ENCODE measurements around the gene NRN1.

NRN1 gene

DNA sequence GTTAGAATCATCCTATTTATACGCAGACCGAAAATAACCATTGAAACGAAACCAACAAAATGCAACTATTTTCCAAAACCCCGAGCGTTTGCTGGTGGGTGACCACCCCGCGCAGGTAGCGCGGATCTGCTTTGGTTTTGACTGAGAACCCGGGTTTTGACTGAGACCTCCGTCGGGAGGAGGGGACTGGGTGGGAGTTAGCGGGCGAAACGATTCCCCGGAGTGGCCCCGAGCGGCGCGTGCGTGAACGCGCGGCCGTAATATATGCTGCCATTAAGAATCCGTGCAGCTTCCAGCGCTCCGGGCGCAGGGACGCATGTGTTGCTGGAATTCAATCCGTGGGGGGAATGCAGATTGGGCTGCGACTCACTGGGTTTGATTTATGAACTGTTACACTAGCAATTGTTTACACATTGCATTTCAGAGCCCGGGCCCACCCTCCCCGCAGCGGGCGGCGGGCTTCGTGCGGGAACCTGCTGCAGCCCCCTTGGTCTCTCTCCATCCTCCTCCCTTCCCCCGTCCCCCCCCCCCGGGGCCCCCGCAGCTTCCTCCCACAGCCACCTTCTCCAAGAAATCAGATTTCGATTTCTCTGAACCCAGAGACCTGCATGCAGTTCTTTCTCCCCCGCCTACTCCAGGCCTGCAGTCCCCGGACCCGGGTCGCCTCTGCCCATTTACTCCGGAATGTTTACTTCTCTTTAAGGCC, 9.9 kb downstream of the NRN1 start:
- Histone ChIP-seq H3K27ac (peak overlapping the region in 1 of 2 donors; percentile 51), H3K4me3 (peak overlapping the region; percentile 73)
- DNase-seq (ENCODE audit: low spot score) = no peak
- TF ChIP-seq, protein P1, sequence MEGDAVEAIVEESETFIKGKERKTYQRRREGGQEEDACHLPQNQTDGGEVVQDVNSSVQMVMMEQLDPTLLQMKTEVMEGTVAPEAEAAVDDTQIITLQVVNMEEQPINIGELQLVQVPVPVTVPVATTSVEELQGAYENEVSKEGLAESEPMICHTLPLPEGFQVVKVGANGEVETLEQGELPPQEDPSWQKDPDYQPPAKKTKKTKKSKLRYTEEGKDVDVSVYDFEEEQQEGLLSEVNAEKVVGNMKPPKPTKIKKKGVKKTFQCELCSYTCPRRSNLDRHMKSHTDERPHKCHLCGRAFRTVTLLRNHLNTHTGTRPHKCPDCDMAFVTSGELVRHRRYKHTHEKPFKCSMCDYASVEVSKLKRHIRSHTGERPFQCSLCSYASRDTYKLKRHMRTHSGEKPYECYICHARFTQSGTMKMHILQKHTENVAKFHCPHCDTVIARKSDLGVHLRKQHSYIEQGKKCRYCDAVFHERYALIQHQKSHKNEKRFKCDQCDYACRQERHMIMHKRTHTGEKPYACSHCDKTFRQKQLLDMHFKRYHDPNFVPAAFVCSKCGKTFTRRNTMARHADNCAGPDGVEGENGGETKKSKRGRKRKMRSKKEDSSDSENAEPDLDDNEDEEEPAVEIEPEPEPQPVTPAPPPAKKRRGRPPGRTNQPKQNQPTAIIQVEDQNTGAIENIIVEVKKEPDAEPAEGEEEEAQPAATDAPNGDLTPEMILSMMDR (IDR thresholded peaks at IDR 0.05) = no peak

DNA sequence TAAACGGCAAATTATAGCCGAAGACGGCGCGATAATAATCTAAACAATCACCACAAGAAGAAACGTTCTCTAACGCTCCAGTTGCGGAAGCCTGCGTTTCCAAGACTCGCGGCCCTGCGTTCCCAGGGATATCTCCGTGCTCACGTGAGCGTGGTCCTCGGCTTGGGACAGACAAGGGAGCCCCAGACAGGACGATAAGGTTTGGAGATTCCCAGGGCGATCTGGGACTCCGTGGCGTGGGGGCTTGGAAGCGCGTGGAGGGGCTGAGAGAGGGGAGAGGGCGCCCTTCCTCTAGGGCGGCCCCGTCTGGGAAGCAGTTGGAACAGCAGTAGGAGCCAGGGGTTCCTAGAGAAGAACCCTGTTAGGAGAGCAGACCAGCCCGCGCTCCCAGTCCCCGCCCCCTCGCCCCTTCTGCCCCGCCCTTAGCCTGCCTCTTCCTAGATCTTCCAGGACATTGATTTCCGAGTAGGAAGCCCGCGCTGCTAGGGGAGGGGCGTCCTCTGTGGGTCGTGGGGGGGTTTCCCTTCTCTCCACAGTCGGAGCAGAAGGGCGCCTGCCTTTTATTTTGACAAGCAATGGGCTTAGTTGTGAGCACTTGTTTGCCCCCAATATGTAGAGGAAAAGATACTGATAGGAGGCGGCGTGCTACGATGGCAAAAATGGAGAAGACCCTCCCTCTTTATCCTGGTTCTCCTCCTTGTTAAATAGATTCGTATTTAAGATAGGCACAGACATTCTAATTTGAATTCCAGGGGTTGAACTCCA, 10.6 kb downstream of the NRN1 start:
- peak overlapping the region in 1 of 2 donors; percentile 51 for H3K27ac ChIP-seq
- TF ChIP-seq, protein P1 (IDR thresholded peaks at IDR 0.05) = no peak

DNA sequence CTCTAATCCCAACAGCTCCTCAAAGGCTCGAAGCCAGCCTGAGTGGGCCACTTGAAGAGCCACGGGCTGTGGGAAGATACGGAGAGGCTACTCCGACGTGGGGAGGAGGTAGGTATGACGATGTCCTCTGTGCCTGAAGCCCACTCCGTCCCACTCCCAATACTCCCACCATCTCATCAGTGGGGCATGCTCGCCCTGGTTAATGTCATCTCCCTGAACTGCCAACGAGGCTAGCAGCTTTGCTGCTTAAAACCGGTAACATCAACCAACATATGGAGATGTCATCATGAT, 11.1 kb downstream of the NRN1 start:
- Histone ChIP-seq H3K4me3 (peak overlapping the region; percentile 73), H3K27ac (peak overlapping the region in 1 of 2 donors; percentile 28)
- TF ChIP-seq, protein P1 (IDR thresholded peaks at IDR 0.05) = no peak
- DNase-seq (ENCODE audit: low spot score) = no peak

More for the DNA sequence above, 10.6 kb downstream of the NRN1 start:
- peak overlapping the region; percentile 73 for H3K4me3 ChIP-seq
- no peak for DNase-seq (ENCODE audit: low spot score)

DNA sequence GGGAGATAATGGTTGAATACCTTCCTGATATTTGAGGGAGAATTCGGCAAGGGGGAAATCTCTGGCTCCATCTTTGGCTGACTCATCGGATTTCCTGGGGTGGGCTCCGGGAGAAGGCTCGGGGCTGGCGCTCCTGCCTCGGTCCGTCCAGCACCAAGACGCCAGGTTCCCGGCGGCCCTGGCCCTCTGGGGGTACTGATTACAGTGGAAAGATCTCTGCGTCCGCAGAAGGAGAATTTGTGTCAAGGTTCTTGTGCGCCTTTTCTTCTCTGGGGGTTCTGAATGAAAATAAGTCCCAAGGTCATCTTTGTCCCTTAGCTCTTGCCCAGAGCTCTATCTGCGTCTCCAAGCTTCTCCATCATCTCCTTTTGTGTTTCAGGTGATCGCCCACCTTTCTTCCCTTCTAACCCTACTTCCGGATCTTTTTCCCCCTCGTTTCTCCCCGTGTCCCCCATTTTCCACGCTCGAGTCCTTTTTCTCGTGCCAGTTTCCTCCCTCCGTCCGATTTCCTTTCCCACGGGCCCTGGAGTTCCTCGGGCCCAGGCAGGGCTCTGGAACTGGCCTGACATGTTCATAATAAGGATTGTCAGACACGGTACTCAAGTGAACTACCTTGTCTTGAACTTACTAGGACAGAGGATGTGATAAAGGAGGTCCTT, 11.6 kb downstream of the NRN1 start:
- DNase-seq (ENCODE audit: low spot score) = no peak
- Histone ChIP-seq H3K4me3 (peak overlapping the region; percentile 73), H3K27ac (no peak overlapping the region)
- TF ChIP-seq, protein P1 (IDR thresholded peaks at IDR 0.05) = no peak

DNA sequence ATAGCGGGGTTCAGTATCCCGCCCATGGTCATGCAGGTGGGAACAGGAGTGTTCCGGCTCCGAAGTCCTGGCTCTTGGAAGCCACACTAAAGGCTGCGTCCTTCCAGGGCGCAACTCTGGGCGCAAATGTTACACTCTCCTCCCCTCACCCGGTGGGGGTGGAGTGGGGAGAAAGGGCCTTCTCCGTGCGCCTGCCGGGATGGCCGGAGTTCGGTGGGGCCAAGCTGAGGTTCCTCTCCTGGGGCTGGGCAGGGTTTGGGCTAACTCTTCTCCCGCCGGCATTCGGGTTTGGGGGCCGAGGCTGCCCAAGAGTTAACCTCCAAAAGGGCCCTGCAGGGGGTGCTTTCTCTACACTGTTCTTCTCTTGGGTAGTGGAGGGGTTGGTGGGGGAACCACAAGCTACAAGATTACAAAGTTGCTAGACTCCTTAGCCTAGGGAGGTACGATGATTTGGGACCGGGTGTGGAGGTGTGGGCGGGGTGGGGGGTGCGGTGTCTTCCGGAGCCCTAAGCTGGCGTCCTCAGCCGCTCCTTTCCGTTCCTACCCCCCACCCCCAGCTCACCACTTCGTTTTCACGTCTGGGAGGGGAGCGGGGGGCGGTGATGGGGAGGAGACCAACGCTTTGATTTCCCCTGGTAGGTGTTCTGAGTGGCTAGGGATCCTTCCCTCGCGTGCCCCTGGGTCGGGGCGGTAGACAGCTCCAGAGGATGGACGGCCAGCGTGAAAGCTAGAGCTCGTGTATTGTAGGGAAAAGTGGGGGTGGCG, 12.3 kb downstream of the NRN1 start:
- no peak overlapping the region for H3K4me3 ChIP-seq
- H3K27ac ChIP-seq = no peak overlapping the region
- TF ChIP-seq, protein P1 (IDR thresholded peaks at IDR 0.05) = no peak
- DNase-seq (ENCODE audit: low spot score) = no peak

DNA sequence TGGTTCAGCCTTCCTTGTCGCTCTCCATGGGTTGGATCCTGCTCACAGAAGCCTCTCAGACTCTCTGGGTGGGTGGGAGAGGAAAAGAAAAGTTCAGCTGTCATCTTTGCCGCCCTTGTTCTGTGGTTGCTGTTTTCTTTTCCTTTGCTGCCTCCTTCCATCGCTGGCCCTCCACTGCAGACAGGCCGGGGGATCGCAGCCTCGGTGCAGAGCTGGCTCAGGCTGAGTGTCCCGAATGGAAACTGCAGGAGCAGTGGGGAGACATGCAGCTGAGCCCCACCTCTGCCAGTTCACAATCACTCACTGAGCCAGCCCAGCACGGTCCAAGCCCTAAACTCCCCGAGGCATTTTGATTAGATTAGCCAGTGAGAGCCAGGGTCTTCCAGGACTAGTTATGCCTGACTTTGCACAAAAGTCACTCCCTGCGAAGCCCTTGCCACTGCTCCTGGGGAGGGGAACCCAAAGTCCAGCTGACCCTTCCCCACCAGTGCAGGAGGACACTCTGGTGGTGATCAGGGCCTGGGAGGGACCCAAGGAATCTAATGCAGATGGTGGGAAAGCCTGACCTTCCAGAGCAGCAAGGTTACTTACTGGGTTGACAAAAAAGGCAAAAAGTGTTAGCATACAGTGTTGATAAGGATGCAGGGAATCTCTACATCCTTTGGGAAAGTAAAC, 14.0 kb downstream of the NRN1 start:
- TF ChIP-seq, protein P1 (IDR thresholded peaks at IDR 0.05) = no peak
- Histone ChIP-seq H3K4me3 (no peak overlapping the region), H3K27ac (no peak overlapping the region)
- DNase-seq (ENCODE audit: low spot score) = no peak
